Fibroblast of the conjunctiva (primary cell): ENCODE measurements around the gene RAF1.

Source experiments
- DNase-seq: peaks from one replicate; pipeline ENCODE4 v3.0.0-alpha.2; 2010; ENCODE audit warnings: low read depth

RAF1 gene

DNA sequence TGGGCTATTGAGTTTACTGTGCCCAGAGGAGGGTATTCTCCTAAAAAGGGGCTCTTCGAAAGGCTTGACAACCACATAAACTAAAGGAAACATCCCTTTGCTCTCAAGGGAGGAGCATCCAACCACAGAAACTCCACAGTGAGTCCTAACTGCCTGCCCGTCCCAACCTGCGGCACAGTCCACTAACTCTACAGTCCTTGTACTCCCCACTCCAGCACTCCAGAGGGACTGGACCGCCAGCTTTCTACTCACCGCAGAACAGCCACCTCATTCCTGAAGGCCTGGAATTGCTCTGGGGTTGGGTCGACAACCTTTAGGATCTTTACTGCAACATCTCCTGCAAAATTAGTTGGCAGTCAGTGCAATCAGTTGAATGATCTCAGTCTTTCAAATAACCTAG lies 72.5 kb downstream of the RAF1 start:
- no peak for DNase-seq

DNA sequence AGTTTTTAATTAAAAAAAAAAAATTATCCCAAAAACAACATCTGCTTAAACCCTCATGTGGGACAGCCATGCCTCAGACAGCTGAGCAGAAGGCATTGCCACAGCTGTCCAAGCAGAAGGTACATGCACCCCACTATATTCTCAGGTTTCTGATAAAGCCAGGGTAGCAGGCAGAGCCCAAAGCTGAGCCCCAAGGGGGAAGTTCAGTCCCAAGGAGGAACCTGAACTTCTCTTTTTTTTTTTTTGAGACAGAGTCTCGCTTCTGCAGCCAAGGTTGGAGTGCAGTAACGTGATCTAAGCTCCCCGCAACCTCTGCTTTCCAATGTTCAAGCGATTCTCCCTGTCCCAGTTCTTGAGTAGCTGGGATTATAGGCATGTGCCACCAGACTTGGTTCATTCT lies 73.8 kb downstream of the RAF1 start:
- no peak for DNase-seq

GRCh38 chr3:12588039-12589009 lies 75.6 kb downstream of the RAF1 start:
- no peak for DNase-seq

- DNase-seq: no peak
Observed at GRCh38 chr3:12586403-12586802, 77.5 kb downstream of the RAF1 start.

GRCh38 chr3:12585970-12586369 lies 77.9 kb downstream of the RAF1 start:
- no peak for DNase-seq

DNA sequence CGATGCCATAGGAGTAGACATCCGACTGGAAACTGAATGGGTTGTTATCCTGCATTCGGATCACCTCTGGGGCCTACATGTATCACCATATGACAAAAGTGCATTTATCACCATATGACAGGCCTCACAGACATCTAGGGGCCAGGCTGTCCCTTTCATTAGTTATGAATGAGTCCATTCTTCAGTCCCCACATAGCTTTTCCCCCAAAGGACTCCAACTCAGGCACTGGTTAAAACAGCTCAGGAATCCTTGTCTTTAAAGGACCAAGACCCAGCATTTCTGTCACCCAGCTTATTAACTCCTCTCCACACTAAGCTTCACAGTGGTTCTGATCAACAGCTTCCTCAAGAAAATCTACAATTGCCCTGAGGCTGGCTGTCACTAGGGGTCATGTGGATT lies 78.7 kb downstream of the RAF1 start:
- no peak for DNase-seq

DNA sequence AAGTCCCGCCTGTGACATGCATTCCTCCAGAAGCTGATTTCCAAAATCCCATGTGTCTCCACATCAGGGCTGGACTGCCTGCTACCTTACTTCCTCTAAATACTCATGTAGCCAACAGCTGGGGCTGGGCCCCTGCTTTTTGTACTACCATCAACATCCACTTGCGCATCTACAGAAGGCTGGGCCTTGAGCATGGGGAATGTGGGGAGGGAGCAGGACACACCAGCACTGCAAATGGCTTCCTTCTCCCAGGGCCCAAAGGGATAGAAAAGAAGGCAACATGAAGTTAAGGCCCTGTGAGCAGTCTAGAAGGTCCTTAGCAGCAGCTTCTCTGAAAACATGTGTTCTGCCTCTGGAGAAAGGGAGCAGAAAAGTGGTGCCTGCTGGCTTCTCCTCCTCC lies 79.8 kb downstream of the RAF1 start:
- DNase-seq: no peak

DNA sequence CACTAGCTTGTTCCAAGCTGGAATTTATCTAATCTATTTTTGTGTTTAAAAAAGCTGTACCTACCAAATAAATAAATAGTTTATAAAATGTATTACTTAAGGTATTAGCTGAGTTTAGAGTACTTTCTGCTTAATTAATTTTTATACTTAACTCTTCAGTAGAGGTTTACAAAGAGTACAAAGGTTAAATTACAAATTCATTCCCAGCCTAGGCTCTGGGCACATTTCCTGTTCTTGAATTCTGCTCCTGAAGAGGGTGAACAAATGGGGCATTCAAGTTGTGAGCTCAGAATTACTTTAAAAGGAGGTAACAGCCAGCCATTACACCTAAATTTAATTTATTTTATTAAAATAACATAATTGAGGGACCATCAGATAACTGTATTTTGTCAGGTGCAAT lies 80.6 kb downstream of the RAF1 start:
- no peak for DNase-seq

DNA sequence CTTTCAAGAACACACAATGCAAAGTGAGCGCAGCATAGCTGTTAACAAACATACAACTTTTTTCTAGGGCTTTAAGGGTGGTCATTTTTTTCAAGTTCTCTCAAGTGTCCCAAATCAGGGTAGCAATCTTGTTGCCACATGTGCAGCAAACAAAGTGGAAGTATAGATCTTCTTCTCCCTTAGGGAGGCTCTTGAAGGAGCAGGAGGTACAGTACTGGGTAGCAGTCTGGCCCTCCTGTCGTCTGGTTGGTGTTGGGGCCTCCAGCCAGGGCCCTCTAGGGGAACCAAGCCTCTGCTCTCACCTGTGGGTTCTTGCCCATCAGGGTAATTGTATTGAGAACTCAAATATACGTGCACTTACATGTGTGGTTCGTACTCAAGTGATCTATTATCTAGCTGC lies 81.2 kb downstream of the RAF1 start:
- no peak for DNase-seq

GRCh38 chr3:12579905-12580304 lies 84.0 kb downstream of the RAF1 start:
- DNase-seq: no peak

- no peak for DNase-seq
Observed at GRCh38 chr3:12579456-12579855, 84.5 kb downstream of the RAF1 start.

- no peak for DNase-seq
Observed at GRCh38 chr3:12578742-12579141, 85.2 kb downstream of the RAF1 start.

GRCh38 chr3:12577379-12577778 lies 86.5 kb downstream of the RAF1 start:
- DNase-seq: no peak

DNA sequence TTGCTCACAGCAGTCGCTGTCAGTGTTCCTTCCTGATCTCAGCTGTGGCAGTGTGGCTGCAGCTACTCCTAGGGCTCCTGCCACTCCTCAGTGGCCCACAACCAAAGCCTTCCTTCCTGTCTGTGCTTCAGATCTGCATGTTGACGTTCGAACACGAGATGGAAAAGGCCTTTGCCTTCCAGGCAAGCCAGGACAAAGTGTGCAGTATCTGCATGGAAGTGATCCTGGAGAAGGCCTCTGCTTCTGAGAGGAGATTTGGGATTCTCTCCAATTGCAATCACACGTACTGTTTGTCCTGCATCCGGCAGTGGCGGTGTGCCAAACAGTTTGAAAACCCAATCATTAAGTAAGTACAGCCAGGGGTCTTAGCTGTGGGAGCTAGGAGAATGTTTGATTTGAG lies 89.3 kb downstream of the RAF1 start:
- no peak for DNase-seq

DNA sequence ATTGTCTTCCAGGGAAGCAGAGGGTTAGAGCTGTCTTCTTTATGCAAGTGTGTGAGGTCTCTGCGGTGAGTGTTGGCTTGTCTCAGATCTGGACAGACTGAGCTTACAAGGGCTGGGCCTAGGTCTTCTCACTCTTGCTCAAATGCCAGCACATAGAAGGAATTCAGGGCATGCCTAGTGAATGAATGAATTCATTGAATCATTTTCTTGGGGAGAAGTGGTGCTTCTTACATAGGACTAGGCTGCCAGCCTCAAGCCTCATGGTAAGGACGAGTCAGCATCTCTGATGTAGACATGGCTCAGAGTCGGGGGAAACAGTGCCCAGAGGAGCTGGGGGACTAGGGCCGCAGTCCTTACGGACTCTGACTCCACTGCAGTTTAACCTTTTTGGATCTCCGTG lies 89.8 kb downstream of the RAF1 start:
- no peak for DNase-seq

GRCh38 chr3:12571986-12572385 lies 91.9 kb downstream of the RAF1 start:
- no peak for DNase-seq

GRCh38 chr3:12569836-12570235 lies 94.1 kb downstream of the RAF1 start:
- DNase-seq: no peak

GRCh38 chr3:12568747-12569146 lies 95.2 kb downstream of the RAF1 start:
- DNase-seq: no peak

- DNase-seq: no peak
Observed at GRCh38 chr3:12566976-12567375, 96.9 kb downstream of the RAF1 start.

DNA sequence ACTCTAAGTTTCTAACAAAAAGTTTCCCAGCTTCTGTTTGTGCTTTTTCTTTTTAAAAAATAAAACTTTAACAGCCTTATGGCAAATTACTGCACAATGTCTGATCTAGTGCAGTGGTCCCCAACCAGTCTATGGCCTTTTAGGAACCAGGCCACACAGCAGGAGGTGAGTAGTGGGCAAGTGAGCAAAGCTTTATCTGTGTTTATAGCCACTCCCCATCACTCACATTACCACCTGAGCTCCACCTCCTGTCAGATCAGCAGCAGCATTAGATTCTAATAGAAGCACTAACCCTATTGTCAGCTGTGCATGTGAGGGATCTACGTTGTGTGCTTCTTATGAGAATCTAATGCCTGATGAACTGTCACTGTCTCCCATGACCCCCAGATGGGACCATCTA lies 101.5 kb downstream of the RAF1 start:
- DNase-seq: no peak

GRCh38 chr3:12561397-12561796 lies 102.5 kb downstream of the RAF1 start:
- DNase-seq: no peak

DNA sequence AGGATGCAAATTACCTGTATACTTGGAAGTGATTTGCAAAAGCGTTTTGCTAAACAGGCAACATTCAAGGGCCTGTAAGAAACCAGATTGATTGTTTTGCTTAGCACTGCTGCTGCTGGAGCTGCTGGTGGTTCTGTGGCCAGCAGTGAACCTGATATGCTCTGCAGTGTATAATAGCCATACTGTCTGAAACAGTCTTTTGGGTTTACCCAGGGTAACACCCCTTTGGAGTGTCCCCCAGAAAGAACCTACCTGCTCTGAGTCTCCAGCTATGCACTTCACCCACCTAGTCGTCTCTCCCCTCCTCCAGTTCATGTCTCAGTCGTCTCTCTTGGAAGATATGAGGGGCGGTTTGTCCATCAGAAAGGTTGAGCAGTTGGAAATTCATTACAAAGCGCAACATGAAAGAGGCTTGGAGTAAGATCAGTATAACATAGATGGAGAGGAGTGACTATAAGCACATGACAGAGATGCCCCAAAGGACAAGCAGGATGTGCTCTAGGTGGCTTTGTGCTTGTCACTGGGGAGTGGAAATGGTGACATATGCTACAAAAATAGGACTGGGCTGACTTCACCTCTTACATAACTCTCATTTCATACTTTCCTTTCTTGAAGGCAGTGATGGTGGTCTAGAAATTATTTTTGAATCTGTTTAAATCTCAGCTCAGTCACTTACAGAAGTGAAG lies 103.3 kb downstream of the RAF1 start:
- DNase-seq: no peak

- no peak for DNase-seq
Observed at GRCh38 chr3:12559520-12559919, 104.4 kb downstream of the RAF1 start.

DNA sequence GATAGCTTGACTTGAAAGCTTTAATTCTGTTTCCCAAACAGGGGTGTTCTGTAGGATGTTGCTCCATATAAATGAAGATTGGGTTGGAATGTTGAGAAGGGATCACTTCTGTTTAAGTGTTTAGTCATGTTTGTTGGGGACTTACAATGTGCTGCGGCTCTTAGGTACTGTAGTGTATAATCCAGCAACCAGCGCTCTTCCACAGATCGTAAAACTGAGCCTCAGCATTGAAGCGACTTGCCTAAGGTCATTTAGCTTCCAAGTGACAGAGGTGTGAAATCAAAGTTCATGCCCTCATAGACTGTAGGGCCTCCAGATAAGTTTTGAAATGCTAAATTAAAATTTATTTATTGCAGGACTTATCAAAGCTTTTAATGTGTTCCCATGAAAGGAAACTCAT lies 105.2 kb downstream of the RAF1 start:
- no peak for DNase-seq
